Eye (tissue), 1 donor: Measurements from ENCODE around the gene KLK14.
A peak's percentile ranks its signal among the peaks of the same experiment; 100 is the strongest.

Experiments
- DNase-seq: peaks from one replicate; pipeline ENCODE4 v3.0.0-alpha.2; 2015

Gene KLK14

GRCh38 chr19:51040151-51040550 is 42.5 kb downstream of the KLK14 start:
- DNase-seq = no peak

DNA sequence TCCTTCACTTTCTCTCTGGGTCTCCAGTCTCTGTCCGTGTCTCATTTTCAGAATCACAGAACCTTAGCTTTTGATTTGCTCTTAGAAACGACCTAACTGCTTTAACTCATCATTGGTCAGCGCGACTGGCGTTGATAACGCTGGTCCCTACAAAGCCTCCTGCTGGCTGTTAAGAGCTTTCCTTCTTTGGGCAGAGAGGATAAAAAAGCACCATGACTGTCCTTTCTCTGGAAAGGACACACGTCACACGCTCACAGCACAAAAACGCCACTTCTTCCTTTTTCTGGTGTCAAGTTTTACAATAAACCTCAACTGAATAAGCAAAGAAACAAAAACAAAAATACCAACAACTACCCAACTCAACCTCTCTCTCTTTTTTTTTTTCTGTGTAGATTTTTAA is 46.2 kb downstream of the KLK14 start:
- DNase-seq = no peak

DNA sequence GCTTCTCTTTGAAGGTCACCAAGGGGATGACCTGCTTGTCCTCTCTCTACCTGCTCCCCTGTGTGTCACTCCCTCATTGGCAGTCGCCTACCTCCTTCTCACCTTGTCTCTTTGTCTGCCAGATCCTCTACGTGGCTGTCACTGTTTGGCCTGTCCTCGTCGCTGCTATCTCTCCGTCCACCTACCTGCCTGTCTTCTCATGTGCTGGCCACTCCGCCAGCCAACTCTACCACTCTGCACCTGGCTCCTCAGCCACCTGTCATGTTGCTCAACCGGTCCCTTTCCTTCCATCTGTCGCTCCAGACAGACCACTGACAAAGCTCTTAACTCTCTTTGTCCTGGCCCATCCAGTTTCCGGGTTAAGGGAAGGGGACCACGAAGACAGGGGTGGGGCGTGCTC is 48.0 kb downstream of the KLK14 start, which contains the start of gene KLK12:
Gene KLK12 (minus strand): TSS at position 299 of the 400 bp plus-strand sequence. CDS start 381 bp downstream, outside the sequence.
- DNase-seq = peak; percentile 43

DNA sequence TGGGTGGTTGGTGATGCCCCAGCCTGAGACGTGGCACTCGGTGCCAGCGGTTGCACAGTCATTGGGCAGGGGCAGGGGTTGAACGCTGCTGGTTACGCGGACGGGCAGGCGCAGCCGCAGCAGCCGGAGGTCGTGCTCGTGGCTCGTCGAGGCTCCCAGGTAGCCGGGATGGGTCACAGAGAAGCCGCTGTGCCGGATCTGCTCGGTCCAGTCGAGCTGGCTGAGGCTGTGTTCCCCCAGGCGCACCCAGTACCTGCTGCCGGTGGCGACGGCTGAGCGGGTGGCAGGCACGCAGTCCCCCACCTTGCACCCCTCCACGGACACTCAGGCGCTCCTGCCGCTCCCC is 50.8 kb downstream of the KLK14 start:
- no peak for DNase-seq

DNA sequence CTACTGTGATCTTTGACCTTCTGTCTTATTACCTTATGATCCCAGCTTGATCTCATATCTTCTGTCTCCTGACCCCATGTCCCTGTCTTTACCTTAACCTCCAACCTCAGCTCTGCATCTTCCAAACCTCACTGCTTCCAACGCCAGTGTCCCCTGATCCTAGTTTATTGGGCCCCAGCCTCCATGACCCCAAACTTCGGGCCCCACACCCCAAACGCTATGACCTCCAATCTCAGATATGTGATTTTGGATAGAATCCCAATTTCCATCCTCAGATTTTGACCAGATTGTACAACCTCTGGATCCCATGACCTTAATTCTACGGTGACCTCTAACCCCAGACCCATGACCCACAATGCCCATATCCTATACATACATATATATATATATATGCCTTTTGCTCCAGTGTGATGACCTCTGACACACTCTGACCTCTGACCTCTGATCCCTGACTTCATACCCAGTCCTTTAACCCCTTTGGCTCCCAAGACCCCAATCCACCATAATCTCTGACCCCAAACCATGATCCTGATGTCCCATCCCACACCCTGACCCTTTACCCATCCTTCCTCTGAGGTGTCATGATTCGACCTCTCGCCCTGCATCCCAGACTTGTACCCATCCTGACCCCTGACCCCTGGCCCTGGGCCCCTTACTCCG is 51.3 kb downstream of the KLK14 start:
- DNase-seq = no peak

DNA sequence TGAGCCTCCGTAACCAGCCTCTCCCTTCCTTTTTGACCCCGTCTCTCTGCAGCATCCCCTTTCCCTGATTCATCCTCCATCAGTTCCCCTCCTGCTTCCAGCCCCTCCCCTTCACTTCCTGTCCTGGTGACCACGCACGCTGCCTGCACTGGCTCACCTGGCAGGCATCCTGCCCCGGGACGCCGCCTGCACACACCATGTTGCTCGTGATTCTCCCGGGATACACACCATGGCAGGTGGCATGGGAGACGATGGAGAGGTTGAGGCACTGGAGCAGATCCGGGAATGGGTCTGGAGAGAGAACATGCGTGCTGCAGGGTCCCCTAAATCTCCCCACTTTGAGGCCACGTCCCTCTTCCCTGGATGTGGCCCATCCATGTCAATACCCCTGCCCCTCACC is 52.1 kb downstream of the KLK14 start:
- no peak for DNase-seq

GRCh38 chr19:51029718-51030117 is 53.0 kb downstream of the KLK14 start:
- no peak for DNase-seq
